Thymus (tissue), 11 donors: ENCODE measurements around the gene TRIM17. TPM values are rescaled to one million over a fixed set of nuclear protein-coding genes. Genes with fewer than 3 reads are reported as not detected.
A peak's percentile ranks its signal among the peaks of the same experiment; 100 is the strongest.

Source experiments
- DNase-seq, 9 donors: peaks; one replicate each; pipeline ENCODE4 v3.0.0-alpha.2; 2013; ENCODE audit warnings: low spot score in 9 of 9, low read depth in 6 of 9, missing footprints in 1 of 9
- H3K27ac ChIP-seq, 2 donors: one replicate each; pipeline ENCODE4 v1.5.1; 2013; ENCODE audit warnings: control low read depth in 1 of 2, low read depth in 1 of 2, low read length in 1 of 2, mild to moderate bottlenecking in 1 of 2, moderate library complexity in 1 of 2
- H3K27me3 ChIP-seq, 2 donors: one replicate each; pipeline ENCODE4 v1.5.1; 2013; ENCODE audit warnings: low read length in 1 of 2; ENCODE audit not compliant: control insufficient read depth in 2 of 2, insufficient read depth in 1 of 2
- H3K36me3 ChIP-seq, 2 donors: one replicate each; pipeline ENCODE4 v1.5.1; 2013; ENCODE audit warnings: low read length in 1 of 2, mild to moderate bottlenecking in 1 of 2, moderate library complexity in 1 of 2; ENCODE audit not compliant: control insufficient read depth in 2 of 2, insufficient read depth in 2 of 2
- H3K4me1 ChIP-seq, 2 donors: one replicate each; pipeline ENCODE4 v1.5.1; 2013; ENCODE audit warnings: low read length in 2 of 2; ENCODE audit not compliant: control insufficient read depth in 2 of 2, insufficient read depth in 2 of 2
- H3K4me3 ChIP-seq, 2 donors: one replicate each; pipeline ENCODE4 v1.5.1; 2013; ENCODE audit warnings: low read length in 2 of 2, control low read depth in 1 of 2, mild to moderate bottlenecking in 1 of 2
- H3K9me3 ChIP-seq, 2 donors: one replicate each; pipeline ENCODE4 v1.5.1; 2013; ENCODE audit warnings: low read length in 1 of 2, mild to moderate bottlenecking in 1 of 2; ENCODE audit not compliant: control insufficient read depth in 2 of 2, insufficient read depth in 1 of 2
- WGBS: extraction: QIAGEN DNeasy Blood & Tissue Kit; methylation state at CpG from one replicate; pipeline ENCODE4 v1.1.7; 2013; 5-methylcytosine and 5-hydroxymethylcytosine counted together
- polyA plus RNA-seq: library from polyadenylated mRNA; stranded (reverse); fragments of 200-250 nt; gene quantifications from one replicate; pipeline ENCODE4 v1.2.3, GENCODE V29; 2013
- total RNA-seq: library from RNA; stranded (reverse); fragments of 120-200 nt; gene quantifications from one replicate; pipeline ENCODE4 v1.2.4, GENCODE V29; 2013
- donor health status: healthy.

Gene TRIM17
- total and polyA plus RNA-seq, 2 donors, result 0.09 to 0.50 TPM

DNA sequence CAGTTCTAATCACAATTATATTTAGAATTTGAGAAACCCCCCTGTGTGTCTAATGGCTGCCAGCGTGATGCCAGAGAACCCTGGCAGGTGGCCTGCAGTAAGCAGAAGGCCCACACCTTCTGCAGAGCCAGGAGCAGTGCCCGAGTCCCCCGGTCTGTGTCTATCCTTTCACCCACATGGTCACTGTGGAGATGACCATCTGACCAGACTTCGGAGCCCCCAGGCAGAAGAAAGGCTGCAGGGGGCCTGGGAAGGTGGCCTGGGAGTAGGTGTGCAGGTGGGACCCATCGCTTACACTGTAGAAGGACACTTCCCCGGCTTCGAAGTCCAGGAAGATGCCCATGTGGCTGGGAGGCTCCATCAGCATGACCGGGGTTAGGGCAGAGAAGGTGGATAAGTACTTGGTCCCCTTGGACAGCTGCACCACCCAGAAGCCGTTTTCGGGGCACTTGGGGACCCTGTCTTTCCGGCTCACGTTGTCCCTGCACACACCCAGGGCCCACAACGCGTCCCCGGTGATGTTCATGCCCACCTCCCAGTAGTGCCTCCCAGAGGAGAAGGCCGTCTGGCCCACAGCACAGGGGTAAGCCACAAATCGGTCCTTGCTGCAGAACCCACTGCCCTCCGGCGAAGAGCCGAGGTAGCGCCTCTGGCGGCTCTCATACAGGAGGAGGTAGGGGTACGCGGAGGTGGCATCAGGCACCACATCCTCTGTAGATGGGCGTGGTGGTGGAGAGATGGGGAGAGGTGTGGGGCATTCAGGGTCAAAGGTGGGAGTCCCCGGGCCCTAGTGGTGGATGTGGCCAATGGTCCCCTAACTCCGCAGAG, 8.4 kb downstream of the TRIM17 start:
- 98% methylated on average over 27 of the region's 27 CpGs for WGBS
- Histone ChIP-seq H3K9me3 (peaks cover 0 to under 1% of the 10 kb centered on the region in 2 donors), H3K27ac (no peak overlapping the region), H3K27me3 (no peaks in the 10 kb centered on the region), H3K4me1 (peaks cover 24 to 29% of the 10 kb centered on the region in 2 donors), H3K36me3 (peaks cover 6 to 17% of the 10 kb centered on the region in 2 donors), H3K4me3 (no peak overlapping the region)
- DNase-seq, result no peak

DNA sequence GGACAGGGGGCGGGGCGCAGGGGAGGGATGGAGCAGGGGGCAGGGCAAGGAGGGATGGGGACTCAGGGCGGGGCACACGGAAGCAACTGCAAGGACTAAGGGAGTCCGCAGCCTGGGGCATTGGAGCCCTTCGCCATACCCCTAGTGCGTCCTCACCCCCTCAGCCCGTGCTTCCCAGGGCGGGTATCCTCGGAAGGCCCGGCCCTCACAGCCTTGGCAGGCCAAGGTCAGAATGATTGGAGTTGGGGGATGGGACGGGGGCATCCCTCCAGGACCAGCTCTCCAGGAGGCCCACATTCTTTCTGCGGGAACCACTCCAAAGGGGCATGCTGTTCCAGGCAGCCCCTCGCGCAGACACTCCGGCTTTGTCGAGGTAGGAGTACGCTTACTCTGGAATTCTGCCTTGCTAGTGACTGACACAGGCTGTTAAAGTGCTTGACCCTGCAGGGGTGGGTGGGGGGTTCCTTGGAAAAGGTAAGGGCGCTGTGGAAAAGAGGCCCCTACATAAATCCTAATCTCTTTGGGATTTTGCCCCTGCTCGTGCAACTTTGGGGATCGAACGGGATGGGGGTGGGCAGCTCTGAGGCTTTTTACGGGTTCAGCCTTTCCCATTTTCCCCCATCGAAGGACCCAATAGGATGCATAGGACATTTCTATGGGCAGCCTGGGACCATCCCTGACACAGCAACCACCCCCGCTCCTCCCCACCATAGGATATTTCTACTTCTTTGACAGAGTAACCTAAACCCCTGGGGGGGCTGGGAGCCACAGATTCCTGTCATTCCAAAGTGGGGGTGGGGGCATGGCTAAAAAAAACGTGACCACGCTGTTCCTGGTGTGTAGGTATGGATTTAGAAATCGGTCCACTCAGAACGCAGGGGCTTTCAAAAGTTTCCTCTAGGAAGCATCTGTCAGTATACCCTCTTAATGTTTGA, 9.3 kb downstream of the TRIM17 start:
- Histone ChIP-seq H3K36me3 (peaks cover 9 to 25% of the 10 kb centered on the region in 2 donors), H3K4me3 (peak overlapping the region; percentile 76 to 89), H3K27ac (peak overlapping the region in 1 of 2 donors; percentile 86), H3K27me3 (no peaks in the 10 kb centered on the region), H3K9me3 (peaks cover 0 to 3% of the 10 kb centered on the region in 2 donors), H3K4me1 (peaks cover 24 to 29% of the 10 kb centered on the region in 2 donors)
- DNase-seq, result no peak
- 38% methylated on average over 29 of the region's 29 CpGs for WGBS

DNA sequence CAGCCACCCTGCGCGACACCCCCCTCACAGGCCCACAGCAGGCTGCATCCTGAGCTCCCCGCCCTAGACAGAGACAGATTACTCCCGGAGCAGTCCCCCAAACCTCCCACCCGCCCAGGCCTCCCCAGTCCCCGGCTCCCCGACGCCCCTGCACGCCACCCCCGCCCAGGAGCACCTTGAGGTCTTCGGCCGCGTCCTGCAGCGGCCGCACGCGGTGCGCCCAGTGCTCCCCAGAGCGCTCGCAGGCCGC, 10.8 kb downstream of the TRIM17 start:
- no peak for DNase-seq
- H3K27ac ChIP-seq, result peak overlapping the region in 1 of 2 donors; percentile 15
- H3K4me3 ChIP-seq, result peak overlapping the region; percentile 76 to 89
- peaks cover 0 to 3% of the 10 kb centered on the region in 2 donors for H3K9me3 ChIP-seq
- 2% methylated on average over 21 of the region's 21 CpGs for WGBS
- peaks cover 14 to 34% of the 10 kb centered on the region in 2 donors for H3K36me3 ChIP-seq
- H3K27me3 ChIP-seq, result no peaks in the 10 kb centered on the region
- H3K4me1 ChIP-seq, result peaks cover 24 to 29% of the 10 kb centered on the region in 2 donors

DNA sequence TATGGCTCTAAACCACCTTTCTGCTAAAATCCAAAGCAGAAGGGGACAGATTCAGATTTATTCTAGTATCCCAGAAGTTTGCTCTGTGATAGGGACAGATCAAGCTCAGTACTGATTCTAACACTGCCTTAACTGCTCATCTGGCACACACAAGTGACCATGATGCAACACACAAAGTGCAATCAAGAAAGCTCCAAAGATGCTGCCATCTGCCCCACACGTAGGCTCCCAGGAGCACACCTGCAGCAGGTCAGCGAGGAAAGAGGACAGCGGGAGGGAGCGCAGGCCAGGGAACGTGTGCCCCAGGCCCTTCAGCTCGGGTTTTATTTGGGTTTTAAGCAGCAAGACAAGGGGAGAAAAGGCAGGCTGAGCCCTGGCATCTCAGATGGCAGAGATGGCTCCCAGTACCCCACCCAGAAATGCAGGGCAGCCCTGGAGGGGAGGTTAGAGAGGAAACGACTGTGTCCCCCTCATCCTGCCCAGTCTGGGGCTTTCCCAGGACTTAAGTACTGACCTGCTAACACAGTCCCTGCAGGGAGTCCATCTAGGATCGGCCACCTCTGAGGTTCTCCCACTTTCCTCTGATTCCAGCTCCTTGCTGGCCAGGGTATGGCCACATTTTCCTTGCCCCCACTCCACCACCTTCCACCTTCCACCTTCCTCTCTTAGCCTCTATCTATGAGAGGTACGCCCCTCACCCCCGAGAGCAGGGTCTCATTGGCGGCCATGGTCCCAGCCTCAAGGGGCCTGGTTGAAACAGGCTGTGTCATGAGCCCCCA, 11.3 kb downstream of the TRIM17 start:
- DNase-seq, result no peak
- Histone ChIP-seq H3K9me3 (peaks cover 0 to 3% of the 10 kb centered on the region in 2 donors), H3K27ac (no peak overlapping the region), H3K4me3 (peak overlapping the region; percentile 76 to 89), H3K4me1 (peaks cover 24 to 29% of the 10 kb centered on the region in 2 donors), H3K36me3 (peaks cover 19 to 34% of the 10 kb centered on the region in 2 donors), H3K27me3 (no peaks in the 10 kb centered on the region)
- 49% methylated on average over 11 of the region's 11 CpGs for WGBS

DNA sequence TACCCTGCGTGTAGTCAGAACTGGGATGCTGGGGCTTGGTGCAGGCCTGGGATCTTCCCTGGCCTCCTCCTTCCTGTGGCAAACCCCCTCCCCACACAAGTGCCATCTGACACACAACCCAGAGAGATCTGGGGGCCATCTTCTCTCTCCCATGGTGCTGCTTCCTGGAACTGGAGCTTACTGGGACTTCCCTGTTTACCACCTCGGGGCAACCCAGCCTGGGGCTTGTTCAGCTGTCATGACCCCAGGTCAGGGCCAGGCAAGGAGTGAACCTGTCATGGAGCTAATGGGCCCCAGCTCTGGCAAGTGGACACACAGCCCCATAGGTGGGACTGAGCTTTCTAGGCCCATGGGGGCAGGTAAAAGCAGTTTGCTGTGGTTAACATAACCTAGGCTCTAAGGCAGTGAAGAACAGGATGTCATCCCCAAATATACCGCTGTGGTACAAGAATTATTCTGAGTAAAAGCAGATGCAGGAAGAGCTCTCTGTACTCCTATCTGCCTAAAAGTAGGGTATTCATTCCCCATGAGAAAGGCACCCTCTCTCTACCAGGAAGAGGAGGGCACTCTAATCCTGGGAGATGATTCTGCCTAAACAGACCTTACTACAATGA, 12.4 kb downstream of the TRIM17 start:
- 90% methylated on average over 3 of the region's 3 CpGs for WGBS
- peak in 1 of 9 donors; percentile 23 for DNase-seq
- H3K36me3 ChIP-seq, result peaks cover 27 to 40% of the 10 kb centered on the region in 2 donors
- H3K4me1 ChIP-seq, result peaks cover 24 to 29% of the 10 kb centered on the region in 2 donors
- no peak overlapping the region for H3K4me3 ChIP-seq
- no peak overlapping the region for H3K27ac ChIP-seq
- H3K27me3 ChIP-seq, result no peaks in the 10 kb centered on the region
- H3K9me3 ChIP-seq, result peaks cover 0 to 3% of the 10 kb centered on the region in 2 donors

DNA sequence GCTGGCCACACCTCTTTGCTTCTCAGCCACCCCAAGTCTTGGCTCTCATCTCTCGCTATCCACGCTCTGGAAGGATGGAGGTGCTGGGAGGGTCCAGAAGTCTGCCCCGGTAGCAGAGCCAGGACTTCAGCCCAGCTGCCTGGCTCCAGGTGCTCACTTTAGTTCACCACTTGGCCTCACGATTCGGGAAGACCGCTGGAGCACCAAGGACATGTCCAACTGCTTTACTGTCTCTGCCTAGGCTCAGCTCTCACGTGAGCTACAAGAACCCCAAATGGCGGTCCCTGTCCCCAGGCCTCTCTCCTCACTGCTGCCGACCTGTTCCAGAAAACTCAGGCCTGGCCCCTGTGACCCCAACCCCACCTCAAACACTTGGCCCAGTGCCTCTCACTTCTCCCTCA, 13.4 kb downstream of the TRIM17 start:
- 97% methylated on average over 9 of the region's 9 CpGs for WGBS
- Histone ChIP-seq H3K9me3 (peaks cover 0 to 3% of the 10 kb centered on the region in 2 donors), H3K27me3 (no peaks in the 10 kb centered on the region), H3K27ac (no peak overlapping the region), H3K4me3 (no peak overlapping the region), H3K4me1 (peaks cover 24 to 29% of the 10 kb centered on the region in 2 donors), H3K36me3 (peaks cover 36 to 49% of the 10 kb centered on the region in 2 donors)
- DNase-seq, result no peak

DNA sequence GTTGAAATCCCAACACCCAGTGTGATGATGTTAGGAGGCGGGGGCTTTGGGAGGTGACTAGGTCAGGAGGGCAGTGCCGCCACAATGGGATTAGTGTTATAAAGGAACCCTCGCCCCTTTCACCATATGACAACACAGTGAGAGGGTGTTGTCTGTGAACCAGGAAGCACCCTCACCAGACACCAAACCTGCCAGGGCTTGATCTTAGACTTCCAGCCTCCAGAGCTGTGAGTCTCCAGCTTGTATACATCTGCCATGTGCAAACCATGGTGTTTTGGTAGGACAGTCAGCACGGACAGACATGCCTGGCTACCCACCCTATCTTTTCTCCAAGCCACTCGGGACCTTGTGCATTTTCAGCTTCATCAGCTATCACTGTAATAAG, 14.0 kb downstream of the TRIM17 start:
- Histone ChIP-seq H3K4me3 (no peak overlapping the region), H3K36me3 (peaks cover 42 to 53% of the 10 kb centered on the region in 2 donors), H3K27me3 (no peaks in the 10 kb centered on the region), H3K4me1 (peaks cover 20 to 23% of the 10 kb centered on the region in 2 donors), H3K9me3 (peaks cover 0 to 3% of the 10 kb centered on the region in 2 donors), H3K27ac (no peak overlapping the region)
- no peak for DNase-seq
- WGBS, result 97% methylated on average over 5 of the region's 5 CpGs

DNA sequence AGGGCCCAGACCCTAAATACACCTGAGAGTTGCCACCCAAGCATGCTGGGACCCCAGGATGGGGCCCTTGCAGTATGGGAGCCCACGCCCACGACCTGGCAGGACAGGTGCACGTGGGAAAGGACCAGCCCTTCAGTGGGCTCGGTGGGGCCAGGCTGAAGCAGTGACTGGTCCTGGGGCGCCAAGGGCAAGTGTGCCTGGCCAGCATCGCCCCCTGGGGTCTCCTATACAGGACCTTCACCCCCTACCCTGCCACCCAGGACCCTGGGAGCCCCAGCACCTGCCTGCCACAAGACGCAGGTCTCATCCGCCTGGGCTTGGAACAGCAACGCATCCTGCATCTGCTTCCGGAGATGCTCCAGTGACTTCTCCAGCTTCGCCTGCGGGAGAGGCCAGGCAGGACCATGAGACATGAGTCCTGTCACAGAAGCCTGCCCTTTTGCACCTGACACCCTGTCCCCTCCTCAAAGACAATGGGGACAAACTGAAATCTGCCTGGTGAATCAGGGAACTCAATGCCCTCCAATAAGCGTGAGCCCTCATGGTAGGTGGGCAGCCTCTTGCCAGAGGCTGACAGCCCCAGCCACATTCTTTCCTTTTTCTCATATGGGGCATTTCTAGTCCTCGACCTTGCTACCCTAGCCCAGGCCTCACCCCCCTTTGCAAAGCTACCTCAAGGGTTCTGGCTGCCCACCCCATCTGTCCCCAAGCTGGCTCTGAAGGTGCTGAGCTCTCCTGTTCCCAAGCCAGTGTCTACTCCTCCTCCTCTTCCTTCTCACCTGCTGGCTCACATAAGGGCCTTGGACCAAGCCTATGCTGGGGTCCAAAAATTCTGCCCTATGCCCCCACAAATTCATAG, 14.7 kb downstream of the TRIM17 start:
- H3K9me3 ChIP-seq, result peaks cover 0 to 3% of the 10 kb centered on the region in 2 donors
- 98% methylated on average over 14 of the region's 14 CpGs for WGBS
- H3K4me3 ChIP-seq, result no peak overlapping the region
- DNase-seq, result no peak
- H3K4me1 ChIP-seq, result peaks cover 15 to 18% of the 10 kb centered on the region in 2 donors
- H3K36me3 ChIP-seq, result peaks cover 44 to 59% of the 10 kb centered on the region in 2 donors
- H3K27me3 ChIP-seq, result no peaks in the 10 kb centered on the region
- no peak overlapping the region for H3K27ac ChIP-seq
